Parathyroid adenoma (tissue), 2 donors: ENCODE results near the gene ABTB2.

Source experiments
- H2AFZ ChIP-seq: fragments of 300-600 bp; sonication (generic); one replicate; pipeline ENCODE4 v1.7.0; 2017; ENCODE audit warnings: antibody characterized with exemption, mild to moderate bottlenecking
- H3K27ac ChIP-seq: fragments of 300-600 bp; sonication (generic); one replicate; pipeline ENCODE4 v1.7.0; 2017
- H3K27me3 ChIP-seq: fragments of 300-600 bp; sonication (generic); one replicate; pipeline ENCODE4 v1.7.0; 2017; ENCODE audit warnings: low read length; ENCODE audit not compliant: control insufficient read depth, insufficient read depth
- H3K36me3 ChIP-seq: fragments of 300-600 bp; sonication (generic); one replicate; pipeline ENCODE4 v1.7.0; 2017; ENCODE audit warnings: low read length; ENCODE audit not compliant: control insufficient read depth, insufficient read depth
- H3K4me1 ChIP-seq: fragments of 300-600 bp; sonication (generic); one replicate; pipeline ENCODE4 v1.7.0; 2017; ENCODE audit warnings: control low read depth
- H3K4me2 ChIP-seq: fragments of 300-600 bp; sonication (generic); one replicate; pipeline ENCODE4 v1.7.0; 2017; ENCODE audit warnings: low read length
- H3K4me3 ChIP-seq: fragments of 300-600 bp; sonication (generic); one replicate; pipeline ENCODE4 v1.7.0; 2017; ENCODE audit warnings: low read depth, low read length
- H3K79me2 ChIP-seq: fragments of 300-600 bp; sonication (generic); one replicate; pipeline ENCODE4 v1.7.0; 2017; ENCODE audit warnings: control low read depth
- H3K9ac ChIP-seq: fragments of 300-600 bp; sonication (generic); one replicate; pipeline ENCODE4 v1.7.0; 2017; ENCODE audit warnings: mild to moderate bottlenecking
- H3K9me3 ChIP-seq: fragments of 300-600 bp; sonication (generic); one replicate; pipeline ENCODE4 v1.7.0; 2017; ENCODE audit warnings: low read length; ENCODE audit not compliant: control insufficient read depth
- TF ChIP-seq, protein P1 (sequence below): fragments of 300-600 bp; sonication (generic); IDR thresholded peaks from one replicate; pipeline ENCODE4 v1.7.0; 2017; ENCODE audit warnings: antibody characterized with exemption, mild to moderate bottlenecking
- donor health status: primary hyperparathyroidism.

ABTB2 gene

GRCh38 chr11:34160791-34161190 lies 197.0 kb downstream of the ABTB2 start:
- H3K4me3 ChIP-seq: no peak overlapping the region
- H2AFZ ChIP-seq: no peak overlapping the region
- H3K9ac ChIP-seq: no peak overlapping the region
- no peaks in the 10 kb centered on the region for H3K4me1 ChIP-seq
- no peaks in the 10 kb centered on the region for H3K27me3 ChIP-seq
- no peaks in the 10 kb centered on the region for H3K9me3 ChIP-seq
- no peaks in the 10 kb centered on the region for H3K36me3 ChIP-seq
- no peaks in the 10 kb centered on the region for H3K79me2 ChIP-seq
- no peak overlapping the region for H3K27ac ChIP-seq
- TF ChIP-seq, protein P1, sequence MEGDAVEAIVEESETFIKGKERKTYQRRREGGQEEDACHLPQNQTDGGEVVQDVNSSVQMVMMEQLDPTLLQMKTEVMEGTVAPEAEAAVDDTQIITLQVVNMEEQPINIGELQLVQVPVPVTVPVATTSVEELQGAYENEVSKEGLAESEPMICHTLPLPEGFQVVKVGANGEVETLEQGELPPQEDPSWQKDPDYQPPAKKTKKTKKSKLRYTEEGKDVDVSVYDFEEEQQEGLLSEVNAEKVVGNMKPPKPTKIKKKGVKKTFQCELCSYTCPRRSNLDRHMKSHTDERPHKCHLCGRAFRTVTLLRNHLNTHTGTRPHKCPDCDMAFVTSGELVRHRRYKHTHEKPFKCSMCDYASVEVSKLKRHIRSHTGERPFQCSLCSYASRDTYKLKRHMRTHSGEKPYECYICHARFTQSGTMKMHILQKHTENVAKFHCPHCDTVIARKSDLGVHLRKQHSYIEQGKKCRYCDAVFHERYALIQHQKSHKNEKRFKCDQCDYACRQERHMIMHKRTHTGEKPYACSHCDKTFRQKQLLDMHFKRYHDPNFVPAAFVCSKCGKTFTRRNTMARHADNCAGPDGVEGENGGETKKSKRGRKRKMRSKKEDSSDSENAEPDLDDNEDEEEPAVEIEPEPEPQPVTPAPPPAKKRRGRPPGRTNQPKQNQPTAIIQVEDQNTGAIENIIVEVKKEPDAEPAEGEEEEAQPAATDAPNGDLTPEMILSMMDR: no peak
- H3K4me2 ChIP-seq: no peak overlapping the region

DNA sequence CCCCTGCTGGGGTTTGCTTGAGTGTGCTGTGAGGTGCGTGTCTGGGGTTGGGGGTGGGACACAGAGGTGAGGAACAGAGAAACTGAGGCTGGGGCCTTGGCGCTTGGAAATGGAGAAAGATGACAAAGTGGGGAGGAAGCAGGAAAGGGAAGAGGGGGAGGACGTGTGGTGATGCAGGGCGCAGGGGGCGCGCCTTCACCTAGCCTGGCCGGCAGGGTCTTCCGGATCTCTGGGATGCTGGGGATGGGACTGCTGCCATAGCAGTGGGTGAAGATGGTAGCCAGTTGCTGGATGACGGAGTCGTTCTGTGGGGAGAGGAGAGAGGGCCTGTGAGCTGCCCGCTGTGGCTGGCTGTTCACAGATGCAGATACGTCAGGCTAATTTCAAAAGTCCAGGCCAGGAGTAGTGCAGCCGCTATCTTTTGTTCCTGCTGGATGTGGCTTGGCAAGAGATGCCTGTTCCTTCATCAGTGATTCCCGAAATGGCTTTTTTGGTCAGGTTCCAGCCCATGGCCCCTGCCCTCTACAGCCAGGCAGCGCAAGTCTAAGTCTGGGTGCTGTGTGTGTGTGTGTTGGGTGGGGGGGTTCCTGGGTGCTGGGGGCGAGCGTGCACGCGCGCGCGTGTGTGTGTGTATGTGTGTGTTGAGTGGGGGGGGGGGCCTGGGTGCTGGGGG lies 197.6 kb downstream of the ABTB2 start:
- Histone ChIP-seq H3K36me3 (no peaks in the 10 kb centered on the region), H3K9ac (no peak overlapping the region), H2AFZ (no peak overlapping the region), H3K4me1 (no peaks in the 10 kb centered on the region), H3K9me3 (no peaks in the 10 kb centered on the region), H3K79me2 (no peaks in the 10 kb centered on the region), H3K4me2 (no peak overlapping the region), H3K27ac (no peak overlapping the region), H3K27me3 (no peaks in the 10 kb centered on the region), H3K4me3 (no peak overlapping the region)
- TF ChIP-seq, protein P1: no peak

- H3K36me3 ChIP-seq: no peaks in the 10 kb centered on the region
- no peaks in the 10 kb centered on the region for H3K27me3 ChIP-seq
- H3K4me3 ChIP-seq: no peak overlapping the region
- no peaks in the 10 kb centered on the region for H3K79me2 ChIP-seq
- no peaks in the 10 kb centered on the region for H3K4me1 ChIP-seq
- no peak overlapping the region for H3K27ac ChIP-seq
- no peaks in the 10 kb centered on the region for H3K9me3 ChIP-seq
- H3K9ac ChIP-seq: no peak overlapping the region
- TF ChIP-seq, protein P1: no peak
- H2AFZ ChIP-seq: no peak overlapping the region
- no peak overlapping the region for H3K4me2 ChIP-seq
Observed at GRCh38 chr11:34158661-34159060, 199.1 kb downstream of the ABTB2 start.

- no peaks in the 10 kb centered on the region for H3K9me3 ChIP-seq
- no peaks in the 10 kb centered on the region for H3K79me2 ChIP-seq
- H3K27ac ChIP-seq: no peak overlapping the region
- H3K9ac ChIP-seq: no peak overlapping the region
- H3K36me3 ChIP-seq: no peaks in the 10 kb centered on the region
- no peaks in the 10 kb centered on the region for H3K4me1 ChIP-seq
- TF ChIP-seq, protein P1: no peak
- no peak overlapping the region for H3K4me2 ChIP-seq
- H3K27me3 ChIP-seq: no peaks in the 10 kb centered on the region
- no peak overlapping the region for H3K4me3 ChIP-seq
- no peak overlapping the region for H2AFZ ChIP-seq
Observed at GRCh38 chr11:34157163-34157562, 200.6 kb downstream of the ABTB2 start.

DNA sequence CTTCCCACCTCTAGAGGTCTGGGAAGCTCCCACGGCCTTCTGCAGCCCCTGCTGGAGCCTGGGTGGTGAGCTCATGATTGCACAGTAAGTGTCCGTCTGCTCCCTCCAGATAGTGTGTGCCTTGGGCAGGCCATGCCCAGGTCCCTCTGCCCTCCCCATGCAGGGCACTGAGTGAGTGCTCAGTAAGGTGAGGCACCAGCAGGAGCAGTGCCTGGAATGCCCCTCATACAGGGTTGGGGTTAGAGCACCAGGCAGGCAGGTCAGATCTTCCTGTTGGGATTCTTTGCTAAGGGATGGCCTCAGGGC lies 202.1 kb downstream of the ABTB2 start:
- Histone ChIP-seq H3K9me3 (no peaks in the 10 kb centered on the region), H3K36me3 (no peaks in the 10 kb centered on the region), H3K9ac (no peak overlapping the region), H3K4me1 (no peaks in the 10 kb centered on the region), H3K27ac (no peak overlapping the region), H3K27me3 (no peaks in the 10 kb centered on the region), H3K4me2 (no peak overlapping the region), H2AFZ (no peak overlapping the region), H3K79me2 (no peaks in the 10 kb centered on the region), H3K4me3 (no peak overlapping the region)
- TF ChIP-seq, protein P1: no peak
